H1 (cell line): ENCODE data around the gene TYR. TPM values are rescaled to one million over a fixed set of nuclear protein-coding genes. Genes with fewer than 3 reads are reported as not detected.

Experiments
- CTCF ChIA-PET: fragments of 300-600 bp; sonication (Branson Sonifier 250); formaldehyde crosslinking; loops from one replicate; lab custom pipeline; 2021; ENCODE audit not compliant: partially characterized antibody; lab: Charles Lee
- POLR2A ChIA-PET: fragments of 300-600 bp; sonication (Branson Sonifier 250); formaldehyde crosslinking; loops from one replicate; lab custom pipeline; 2021; ENCODE audit warnings: inconsistent platforms; ENCODE audit not compliant: partially characterized antibody; lab: Charles Lee
- DNase-seq, 2 experiments: peaks; one replicate each; pipeline versions ENCODE4 v3.0.0 to v3.0.0-alpha.2; 2010 to 2022; ENCODE audit warnings: low spot score in 2 of 2, low read depth in 1 of 2, mixed read lengths in 1 of 2
- FAIRE-seq: peaks from 2 replicates; lab custom pipeline; 2011; peaks lifted over from hg19 to GRCh38; lab: Jason Lieb, UNC
- H2AFZ ChIP-seq: 2 replicates; pipeline ENCODE4 v1.8.1; 2012; ENCODE audit warnings: low read length, inconsistent platforms
- H2AK5ac ChIP-seq: 2 replicates; pipeline ENCODE4 v1.6.1; 2013; ENCODE audit warnings: low read depth, low read length
- H2BK120ac ChIP-seq: replicated peaks from 2 replicates; pipeline ENCODE3; 2013; ENCODE audit warnings: low read depth, low read length, inconsistent platforms
- H2BK12ac ChIP-seq: 2 replicates; pipeline ENCODE4 v1.6.1; 2013; ENCODE audit warnings: low read depth, low read length
- H2BK15ac ChIP-seq: 2 replicates; pipeline ENCODE4 v1.6.1; 2013; ENCODE audit warnings: low read length
- H2BK20ac ChIP-seq: 2 replicates; pipeline ENCODE4 v1.6.1; 2013; ENCODE audit warnings: low read length
- H2BK5ac ChIP-seq: 2 replicates; pipeline ENCODE4 v1.6.1; 2013; ENCODE audit warnings: low read depth, low read length
- H3K14ac ChIP-seq: 2 replicates; pipeline ENCODE4 v1.6.1; 2013; ENCODE audit warnings: inconsistent platforms; ENCODE audit not compliant: insufficient read length
- H3K18ac ChIP-seq: 2 replicates; pipeline ENCODE4 v1.6.1; 2013; ENCODE audit warnings: low read length; ENCODE audit errors: extremely low read depth
- H3K23ac ChIP-seq: 2 replicates; pipeline ENCODE4 v1.6.1; 2013; ENCODE audit warnings: inconsistent platforms; ENCODE audit not compliant: insufficient read length
- H3K23me2 ChIP-seq: 2 replicates; pipeline ENCODE4 v1.6.1; 2013; ENCODE audit warnings: low read depth, low read length
- H3K27ac ChIP-seq: 2 replicates; pipeline ENCODE4 v1.6.1; 2011; ENCODE audit warnings: low read depth, low read length, inconsistent platforms
- H3K27me3 ChIP-seq, 4 experiments: replicated peaks in 1 of 4; 1 replicate in 1 of 4; 2 replicates in 3 of 4; pipeline versions ENCODE4 v1.6.1 to v1.8.1; 2011 to 2013; ENCODE audit warnings: low read length in 3 of 4, mild to moderate bottlenecking in 3 of 4, inconsistent platforms in 2 of 4, mixed read lengths in 2 of 4, moderate library complexity in 1 of 4; ENCODE audit not compliant: control insufficient read depth in 3 of 4, insufficient read depth in 3 of 4; ENCODE audit errors: extremely low read depth in 1 of 4
- H3K36me3 ChIP-seq, 4 experiments: 2 replicates each; pipeline versions ENCODE4 v1.6.1 to v1.8.1; 2011 to 2013; ENCODE audit warnings: mild to moderate bottlenecking in 4 of 4, low read length in 3 of 4, moderate library complexity in 2 of 4, control low read depth in 1 of 4, inconsistent platforms in 1 of 4; ENCODE audit not compliant: insufficient read depth in 4 of 4, control insufficient read depth in 2 of 4
- H3K4ac ChIP-seq: replicated peaks from 2 replicates; pipeline ENCODE3; 2013; ENCODE audit warnings: low read length, low read depth, mixed read lengths, inconsistent platforms; ENCODE audit not compliant: insufficient read length
- H3K4me1 ChIP-seq, 4 experiments: replicated peaks in 1 of 4; 1 replicate in 1 of 4; 2 replicates in 3 of 4; pipeline versions ENCODE4 v1.6.1 to v1.8.1; 2011 to 2013; ENCODE audit warnings: low read length in 3 of 4, inconsistent platforms in 2 of 4, mixed read lengths in 1 of 4; ENCODE audit not compliant: insufficient read depth in 4 of 4, control insufficient read depth in 3 of 4
- H3K4me2 ChIP-seq, 2 experiments: 2 replicates each; pipeline versions ENCODE4 v1.6.1 to v1.8.1; 2011 to 2013; ENCODE audit warnings: low read depth in 2 of 2, low read length in 2 of 2, control low read depth in 1 of 2, inconsistent platforms in 1 of 2, mild to moderate bottlenecking in 1 of 2; ENCODE audit not compliant: insufficient read depth in 1 of 2
- H3K4me3 ChIP-seq, 4 experiments: fragments of 200-600, 300-600 bp in 1 of 4; sonication (generic), shearing (Covaris generic), sonication (Bioruptor Twin) in 1 of 4; 2 replicates each; pipeline versions ENCODE4 v1.5.1 to v1.8.1; 2011 to 2016; ENCODE audit warnings: low read length in 4 of 4, low read depth in 3 of 4, control low read depth in 2 of 4, inconsistent platforms in 2 of 4, mild to moderate bottlenecking in 2 of 4, mixed read lengths in 1 of 4, moderate library complexity in 1 of 4; ENCODE audit not compliant: insufficient read depth in 2 of 4; ENCODE audit errors: extremely low read depth in 1 of 4
- H3K56ac ChIP-seq: replicated peaks from 2 replicates; pipeline ENCODE3; 2013; ENCODE audit warnings: low read depth, mild to moderate bottlenecking, mixed read lengths, low read length, inconsistent platforms; ENCODE audit not compliant: insufficient read length
- H3K79me1 ChIP-seq: 2 replicates; pipeline ENCODE4 v1.6.1; 2013; ENCODE audit warnings: low read depth, low read length, control low read depth
- H3K79me2 ChIP-seq, 2 experiments: 2 replicates each; pipeline versions ENCODE4 v1.6.1 to v1.8.1; 2012 to 2013; ENCODE audit warnings: low read length in 2 of 2, mild to moderate bottlenecking in 2 of 2, inconsistent platforms in 1 of 2; ENCODE audit not compliant: insufficient read depth in 2 of 2, control insufficient read depth in 1 of 2
- H3K9ac ChIP-seq, 4 experiments: replicated peaks in 1 of 4; 1 replicate in 1 of 4; 2 replicates in 3 of 4; pipeline versions ENCODE4 v1.6.1 to v1.8.1; 2011 to 2013; ENCODE audit warnings: low read depth in 3 of 4, low read length in 3 of 4, control low read depth in 2 of 4, mild to moderate bottlenecking in 2 of 4, moderate library complexity in 2 of 4, inconsistent platforms in 1 of 4; ENCODE audit errors: extremely low read depth in 1 of 4
- H3K9me3 ChIP-seq, 2 experiments: 2 replicates each; pipeline versions ENCODE4 v1.6.1 to v1.8.1; 2012 to 2013; ENCODE audit warnings: mild to moderate bottlenecking in 2 of 2, moderate library complexity in 2 of 2, control low read depth in 1 of 2, inconsistent platforms in 1 of 2, low read depth in 1 of 2, low read length in 1 of 2, mixed read lengths in 1 of 2; ENCODE audit not compliant: insufficient read depth in 2 of 2
- H4K20me1 ChIP-seq, 2 experiments: replicated peaks in 1 of 2; 2 replicates each; pipeline versions ENCODE3 to v1.8.1; 2011 to 2013; ENCODE audit warnings: inconsistent platforms in 2 of 2, low read length in 2 of 2, mild to moderate bottlenecking in 1 of 2; ENCODE audit not compliant: insufficient read depth in 2 of 2, control insufficient read depth in 1 of 2
- H4K5ac ChIP-seq: 2 replicates; pipeline ENCODE4 v1.6.1; 2013; ENCODE audit warnings: low read length, low read depth, mixed read lengths, inconsistent platforms; ENCODE audit not compliant: insufficient read length
- H4K8ac ChIP-seq: 2 replicates; pipeline ENCODE4 v1.8.0; 2013; ENCODE audit warnings: mild to moderate bottlenecking, moderate library complexity, low read length, inconsistent platforms; ENCODE audit not compliant: insufficient read depth; ENCODE audit errors: extremely low read depth
- H4K91ac ChIP-seq: replicated peaks from 2 replicates; pipeline ENCODE3; 2013; ENCODE audit warnings: low read length, mixed read lengths, inconsistent platforms; ENCODE audit not compliant: insufficient read length
- CBX8 ChIP-seq: fragments of 300-800, 300-1000 bp; sonication (generic); IDR thresholded peaks from 2 replicates; pipeline ENCODE4 v1.7.1; 2016; ENCODE audit warnings: low read depth, low read length, borderline replicate concordance
- GABPA ChIP-seq: IDR thresholded peaks from 2 replicates; pipeline ENCODE4 v1.6.1; 2011; ENCODE audit warnings: mild to moderate bottlenecking, low read length, moderate library complexity, borderline replicate concordance; ENCODE audit not compliant: insufficient read depth
- KDM5A ChIP-seq: fragments of 200-600 bp; IDR thresholded peaks from 2 replicates; pipeline ENCODE4 v1.7.1; 2012; ENCODE audit warnings: mild to moderate bottlenecking, low read length, inconsistent platforms, mixed read lengths
- RBBP5 ChIP-seq: IDR thresholded peaks from 2 replicates; pipeline ENCODE4 v1.7.1; 2012; ENCODE audit warnings: low read depth, mild to moderate bottlenecking, inconsistent platforms, low read length, moderate library complexity, borderline replicate concordance
- RXRA ChIP-seq: IDR thresholded peaks from 2 replicates; pipeline ENCODE4 v1.6.1; 2011; ENCODE audit warnings: low read depth, mild to moderate bottlenecking, low read length, moderate library complexity; ENCODE audit not compliant: insufficient read depth
- SIX5 ChIP-seq: IDR thresholded peaks from 2 replicates; pipeline ENCODE4 v1.6.1; 2011; ENCODE audit warnings: mild to moderate bottlenecking, low read depth, low read length
- WGBS, 2 experiments: shearing (Covaris generic) in 1 of 2; methylation state at CpG; one replicate each; pipeline versions ENCODE4 v1.1.6 to v1.1.7; 2013 to 2015; ENCODE audit warnings: low lambda C conversion rate in 2 of 2, mixed read lengths in 2 of 2, inconsistent platforms in 1 of 2, low coverage in 1 of 2, missing lambda C conversion rate in 1 of 2; ENCODE audit not compliant: insufficient replicate concordance in 2 of 2, insufficient coverage in 1 of 2, insufficient read length in 1 of 2; ENCODE audit errors: extremely low coverage in 1 of 2, missing lambda C conversion rate in 1 of 2; 5-methylcytosine and 5-hydroxymethylcytosine counted together
- polyA plus RNA-seq, 7 experiments: library from polyadenylated mRNA; depleted of rRNA in 3 of 7; stranded (reverse) in 5 of 7; unstranded in 2 of 7; fragments of >200 nt in 5 of 7; fragments of 200-250 nt in 2 of 7; gene quantifications; 1 replicate in 5 of 7; 2 replicates in 1 of 7; 4 replicates in 1 of 7; pipeline versions ENCODE4 v1.2.1 to v1.2.3, GENCODE V29; 2011 to 2013; ENCODE audit warnings: missing spikeins in 2 of 7, mixed read lengths in 2 of 7
- total RNA-seq: library from RNA; stranded (reverse); fragmentation: NEBNext Ultra II Directional; extraction: Animal tissue kit (Norgen Biotek cat#: 25700); gene quantifications from 2 replicates; pipeline ENCODE4 v1.2.1, GENCODE V29; 2021

The TYR gene
- total and polyA plus RNA-seq, 2 of the 8 experiments (the other 6 are each of a cell fraction or from before 2014, with no cell fraction given), result not detected

GRCh38 chr11:89168396-89168795 is 9.3 kb upstream of the TYR start:
- H3K4me2 ChIP-seq, result no peak overlapping the region
- H3K4ac ChIP-seq, result no peak overlapping the region
- no peak overlapping the region for H2AFZ ChIP-seq
- no peak for TF ChIP-seq SIX5
- TF ChIP-seq RXRA, result no peak
- TF ChIP-seq GABPA, result no peak
- TF ChIP-seq KDM5A, result no peak
- TF ChIP-seq CBX8, result no peak
- TF ChIP-seq RBBP5, result no peak
- no peaks in the 10 kb centered on the region for H3K79me1 ChIP-seq
- no peaks in the 10 kb centered on the region for H3K27me3 ChIP-seq
- H3K4me3 ChIP-seq, result no peak overlapping the region
- no peak overlapping the region for H4K8ac ChIP-seq
- no peak overlapping the region for H2BK5ac ChIP-seq
- no peaks in the 10 kb centered on the region for H4K20me1 ChIP-seq
- H3K14ac ChIP-seq, result no peak overlapping the region
- no peak overlapping the region for H3K18ac ChIP-seq
- H2BK120ac ChIP-seq, result no peak overlapping the region
- no peaks in the 10 kb centered on the region for H3K36me3 ChIP-seq
- no peak overlapping the region for H4K91ac ChIP-seq
- H3K4me1 ChIP-seq, result no peaks in the 10 kb centered on the region
- POLR2A ChIA-PET, result no interaction called here
- H3K23ac ChIP-seq, result no peak overlapping the region
- H2BK20ac ChIP-seq, result no peak overlapping the region
- no peak overlapping the region for H3K56ac ChIP-seq
- DNase-seq (no peak), FAIRE-seq (no peak)
- WGBS, 2 experiments, result 90% methylated on average over 3 of the region's 3 CpGs; no CpG with 5 or more reads in 1 of the 2 experiments
- no peak overlapping the region for H2BK12ac ChIP-seq
- H3K27ac ChIP-seq, result no peak overlapping the region
- CTCF ChIA-PET, result no interaction called here
- H3K79me2 ChIP-seq, result no peaks in the 10 kb centered on the region
- no peaks in the 10 kb centered on the region for H3K23me2 ChIP-seq
- no peaks in the 10 kb centered on the region for H3K9me3 ChIP-seq
- no peak overlapping the region for H2BK15ac ChIP-seq
- H4K5ac ChIP-seq, result no peak overlapping the region
- no peak overlapping the region for H2AK5ac ChIP-seq
- no peak overlapping the region for H3K9ac ChIP-seq
